GM12873 (cell line): Measurements from ENCODE around the gene ARRB2.

Source experiments
- TF ChIP-seq, protein P1 (sequence below): IDR thresholded peaks from 2 replicates; pipeline ENCODE4 v1.5.1; 2012; ENCODE audit warnings: low read depth, mild to moderate bottlenecking, moderate library complexity, low read length, control low read depth; ENCODE audit not compliant: insufficient read depth; ENCODE audit errors: missing control alignments

Gene ARRB2

DNA sequence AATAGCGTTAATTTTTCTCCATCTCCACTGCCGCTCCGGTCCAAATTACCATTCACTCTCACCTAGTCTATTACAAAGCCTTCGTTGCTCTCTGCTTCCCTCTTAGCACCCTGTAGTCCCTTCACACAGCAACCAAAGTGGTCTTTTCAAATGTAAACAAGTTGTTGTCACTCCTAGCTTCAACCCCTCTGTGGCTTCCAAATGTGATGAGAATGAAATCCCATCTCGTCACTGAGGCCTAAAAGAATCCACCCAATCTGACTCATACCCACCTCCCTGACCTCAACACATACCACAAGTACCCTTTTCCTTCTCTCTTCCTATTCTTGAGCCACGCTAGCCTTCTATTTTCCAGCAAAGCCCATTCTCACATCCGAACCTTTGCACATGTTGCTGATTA lies 4.3 kb upstream of the ARRB2 start:
- TF ChIP-seq, protein P1, sequence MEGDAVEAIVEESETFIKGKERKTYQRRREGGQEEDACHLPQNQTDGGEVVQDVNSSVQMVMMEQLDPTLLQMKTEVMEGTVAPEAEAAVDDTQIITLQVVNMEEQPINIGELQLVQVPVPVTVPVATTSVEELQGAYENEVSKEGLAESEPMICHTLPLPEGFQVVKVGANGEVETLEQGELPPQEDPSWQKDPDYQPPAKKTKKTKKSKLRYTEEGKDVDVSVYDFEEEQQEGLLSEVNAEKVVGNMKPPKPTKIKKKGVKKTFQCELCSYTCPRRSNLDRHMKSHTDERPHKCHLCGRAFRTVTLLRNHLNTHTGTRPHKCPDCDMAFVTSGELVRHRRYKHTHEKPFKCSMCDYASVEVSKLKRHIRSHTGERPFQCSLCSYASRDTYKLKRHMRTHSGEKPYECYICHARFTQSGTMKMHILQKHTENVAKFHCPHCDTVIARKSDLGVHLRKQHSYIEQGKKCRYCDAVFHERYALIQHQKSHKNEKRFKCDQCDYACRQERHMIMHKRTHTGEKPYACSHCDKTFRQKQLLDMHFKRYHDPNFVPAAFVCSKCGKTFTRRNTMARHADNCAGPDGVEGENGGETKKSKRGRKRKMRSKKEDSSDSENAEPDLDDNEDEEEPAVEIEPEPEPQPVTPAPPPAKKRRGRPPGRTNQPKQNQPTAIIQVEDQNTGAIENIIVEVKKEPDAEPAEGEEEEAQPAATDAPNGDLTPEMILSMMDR, result no peak

DNA sequence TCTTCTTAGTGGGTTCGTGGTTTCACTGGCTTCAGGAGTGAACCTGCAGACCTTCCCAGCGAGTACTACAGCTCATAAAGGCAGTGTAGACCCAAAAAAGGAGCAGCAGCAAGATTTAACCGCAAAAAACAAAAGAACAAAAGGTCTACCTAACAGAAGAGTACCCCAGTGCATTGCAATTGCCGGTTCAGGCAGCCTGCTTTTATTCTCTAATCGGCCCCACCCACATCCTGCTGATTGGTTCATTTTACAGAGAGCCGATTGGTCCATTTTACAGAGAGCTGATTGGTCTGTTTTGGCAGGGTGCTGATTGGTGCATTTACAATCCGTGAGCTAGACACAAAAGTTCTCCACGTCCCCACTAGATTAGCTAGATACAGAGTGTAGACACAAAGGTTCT lies 2.0 kb upstream of the ARRB2 start:
- TF ChIP-seq, protein P1, result no peak

DNA sequence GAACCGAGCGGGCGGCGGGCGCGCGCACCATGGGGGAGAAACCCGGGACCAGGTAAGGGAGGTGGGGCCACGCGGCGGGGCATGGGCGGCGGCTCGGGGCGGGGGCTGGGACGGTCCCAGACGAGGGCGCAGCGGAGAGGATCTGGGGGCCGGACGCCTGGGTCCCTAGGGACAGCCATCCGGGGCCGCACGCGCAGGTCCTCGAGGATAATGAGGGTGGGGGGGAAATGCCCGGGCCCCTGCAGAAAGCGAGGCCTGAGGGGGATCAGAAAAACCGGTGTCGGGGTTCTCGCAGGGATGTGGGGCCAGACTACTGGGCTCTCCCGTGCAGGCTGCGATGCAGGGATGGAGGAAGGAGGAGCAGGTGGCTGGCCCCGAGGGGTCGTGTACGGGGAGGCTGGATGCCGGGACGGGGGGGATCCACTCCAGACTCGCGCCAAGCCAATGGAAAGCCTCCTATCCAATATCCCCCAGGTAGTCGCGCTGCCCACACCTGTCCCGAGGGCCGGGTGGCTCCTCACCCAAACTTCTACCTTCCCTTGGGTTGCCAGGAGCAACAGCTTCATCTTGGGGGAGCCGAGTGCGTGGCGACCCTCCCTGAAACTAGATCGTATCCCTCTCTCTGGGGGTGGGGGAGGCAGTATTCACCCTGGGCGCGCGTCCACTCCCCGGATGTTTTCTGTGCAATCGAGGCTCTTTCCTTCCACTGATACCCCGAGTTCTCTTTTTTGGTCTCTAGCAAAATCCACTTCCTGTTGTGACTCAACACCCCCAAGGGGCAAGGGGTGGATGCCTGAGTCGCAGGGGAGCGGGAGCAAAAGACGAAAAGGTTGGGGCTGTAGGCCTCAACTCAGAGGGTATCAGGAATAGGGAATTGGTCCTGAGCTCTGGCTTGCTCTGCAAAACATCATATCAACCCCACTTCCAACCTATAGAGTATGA lies 532 bp downstream of the ARRB2 start:
- TF ChIP-seq, protein P1, result no peak

DNA sequence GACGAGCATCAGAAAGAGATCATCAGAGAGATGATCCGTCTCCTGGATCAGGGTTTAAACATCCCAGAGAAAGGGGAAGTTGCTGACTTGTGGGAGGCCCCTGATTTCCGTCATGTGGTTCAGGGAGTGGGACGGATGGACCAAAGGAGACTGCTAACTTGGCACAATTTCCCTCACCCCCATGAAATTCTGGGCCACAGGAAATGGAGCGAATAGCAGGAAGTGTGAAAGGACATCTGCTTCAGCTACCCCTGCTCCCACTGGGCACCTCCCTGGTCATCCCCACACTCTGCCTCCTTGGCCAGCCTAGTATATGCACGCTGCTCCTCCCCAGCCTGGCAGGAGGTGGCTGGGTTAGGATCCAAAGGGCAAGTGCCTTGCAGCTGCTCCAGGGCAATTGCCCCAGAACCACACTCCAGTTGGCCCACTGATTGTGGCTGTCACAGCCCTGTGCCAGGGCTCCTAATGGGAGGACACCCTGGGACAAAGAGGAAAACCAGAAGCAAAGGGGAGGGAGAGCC lies 1.3 kb downstream of the ARRB2 start:
- TF ChIP-seq, protein P1, result no peak

DNA sequence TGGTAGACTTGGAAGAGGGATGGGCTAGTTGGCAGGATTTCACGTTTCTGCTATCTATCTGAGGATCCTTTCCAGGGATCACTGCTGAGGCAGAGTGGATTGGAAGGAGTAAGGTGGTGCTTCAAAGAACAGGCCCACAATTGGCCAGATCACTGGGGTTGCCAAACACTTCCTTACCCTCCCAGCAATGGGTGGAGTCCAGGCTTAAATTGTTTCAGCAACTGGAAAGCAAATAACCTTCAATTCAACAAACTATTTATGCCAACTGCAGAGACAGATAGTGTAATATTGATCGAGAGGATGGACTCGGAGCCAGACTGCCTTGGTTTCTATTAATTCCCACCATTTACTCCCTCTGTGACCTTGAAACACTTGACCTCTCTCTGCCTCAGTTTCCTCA lies 2.1 kb downstream of the ARRB2 start:
- TF ChIP-seq, protein P1, result no peak

DNA sequence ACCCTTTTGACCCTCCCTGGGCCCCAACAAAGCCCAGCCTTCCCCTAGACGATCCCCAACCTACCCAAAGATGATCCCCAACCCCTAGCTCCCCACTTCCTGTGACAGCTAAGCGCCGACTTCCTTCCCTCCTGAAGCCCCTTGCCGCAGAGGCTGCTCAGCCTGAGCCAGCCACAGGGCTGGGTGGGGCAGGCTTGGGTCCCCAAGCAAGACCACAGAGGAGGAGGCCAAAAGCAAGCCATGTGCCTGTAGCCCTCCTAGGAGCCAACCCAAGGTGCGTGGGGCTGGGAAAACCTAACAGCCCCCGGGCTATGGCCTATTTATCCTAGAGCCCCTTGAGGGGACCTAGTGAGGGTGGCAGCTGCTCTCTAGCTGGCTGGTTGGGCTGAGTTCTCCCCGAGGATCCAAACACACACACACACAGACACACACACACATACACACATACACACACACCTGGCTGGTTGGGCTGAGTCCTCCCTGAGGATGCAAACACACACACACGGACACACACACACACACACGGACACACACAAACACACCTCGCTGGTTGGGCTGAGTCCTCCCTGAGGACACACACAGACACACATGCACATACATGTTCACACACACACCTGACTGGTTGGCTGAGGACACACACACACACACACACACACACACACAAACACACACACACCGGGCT lies 4.8 kb downstream of the ARRB2 start:
- TF ChIP-seq, protein P1, result no peak

DNA sequence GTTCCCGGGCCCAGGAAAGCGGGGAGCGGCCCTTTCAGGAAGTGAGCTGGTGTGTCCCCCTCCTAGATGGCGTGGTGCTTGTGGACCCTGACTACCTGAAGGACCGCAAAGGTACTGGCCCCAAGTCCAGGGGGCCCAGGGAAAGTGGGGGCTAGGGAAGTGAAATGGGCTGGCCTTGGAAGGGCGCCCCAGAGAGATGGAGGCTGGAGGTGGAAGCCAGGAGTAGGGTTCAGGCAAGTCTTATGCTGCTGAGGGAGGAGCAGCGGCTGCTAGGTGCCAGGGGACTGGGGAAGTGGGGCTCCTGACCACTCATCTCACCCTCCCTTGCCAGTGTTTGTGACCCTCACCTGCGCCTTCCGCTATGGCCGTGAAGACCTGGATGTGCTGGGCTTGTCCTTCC lies 5.6 kb downstream of the ARRB2 start:
- TF ChIP-seq, protein P1, result no peak
